ENCODE results near the gene ATPAF2.

DNA sequence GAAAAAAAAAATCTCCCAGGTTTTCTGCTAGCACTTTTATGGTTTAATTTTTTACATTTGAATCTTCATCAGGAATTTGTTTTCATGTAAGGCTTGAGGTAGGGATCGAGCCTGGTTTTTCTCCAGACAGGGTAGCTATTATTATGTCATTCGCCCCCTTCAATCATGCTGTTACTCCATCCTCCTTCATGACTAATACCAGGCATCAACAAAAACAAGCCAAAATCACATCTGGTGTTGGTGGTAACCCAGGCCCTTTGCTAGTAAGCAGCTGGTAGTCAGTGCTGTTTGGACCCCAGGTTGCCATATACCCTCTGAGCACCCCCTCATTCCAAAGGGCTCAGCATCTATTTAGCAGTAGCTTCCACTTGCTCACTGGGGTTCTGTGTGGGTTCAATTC is 36.8 kb downstream of the ATPAF2 start:
- no peak for TF ChIP-seq EZH2 (IDR thresholded peaks at IDR 0.05; ENCODE audit: borderline replicate concordance)
- TF ChIP-seq, protein P1, sequence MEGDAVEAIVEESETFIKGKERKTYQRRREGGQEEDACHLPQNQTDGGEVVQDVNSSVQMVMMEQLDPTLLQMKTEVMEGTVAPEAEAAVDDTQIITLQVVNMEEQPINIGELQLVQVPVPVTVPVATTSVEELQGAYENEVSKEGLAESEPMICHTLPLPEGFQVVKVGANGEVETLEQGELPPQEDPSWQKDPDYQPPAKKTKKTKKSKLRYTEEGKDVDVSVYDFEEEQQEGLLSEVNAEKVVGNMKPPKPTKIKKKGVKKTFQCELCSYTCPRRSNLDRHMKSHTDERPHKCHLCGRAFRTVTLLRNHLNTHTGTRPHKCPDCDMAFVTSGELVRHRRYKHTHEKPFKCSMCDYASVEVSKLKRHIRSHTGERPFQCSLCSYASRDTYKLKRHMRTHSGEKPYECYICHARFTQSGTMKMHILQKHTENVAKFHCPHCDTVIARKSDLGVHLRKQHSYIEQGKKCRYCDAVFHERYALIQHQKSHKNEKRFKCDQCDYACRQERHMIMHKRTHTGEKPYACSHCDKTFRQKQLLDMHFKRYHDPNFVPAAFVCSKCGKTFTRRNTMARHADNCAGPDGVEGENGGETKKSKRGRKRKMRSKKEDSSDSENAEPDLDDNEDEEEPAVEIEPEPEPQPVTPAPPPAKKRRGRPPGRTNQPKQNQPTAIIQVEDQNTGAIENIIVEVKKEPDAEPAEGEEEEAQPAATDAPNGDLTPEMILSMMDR (IDR thresholded peaks at IDR 0.05; ENCODE audit: poor library complexity): no peak
- TF ChIP-seq EZH2phosphoT487 (IDR thresholded peaks at IDR 0.05; ENCODE audit: low read depth, severe bottlenecking, unreplicated experiment): no peak
